Measurements from ENCODE around the gene PLP2. TPM values are rescaled to one million over a fixed set of nuclear protein-coding genes. Genes with fewer than 3 reads are reported as not detected.

PLP2 gene
- total and polyA plus RNA-seq, 2 of the 13 experiments (the other 11 are each of a cell fraction or from before 2014, with no cell fraction given): 0.40 to 3.6 TPM

- TF ChIP-seq, protein P1, sequence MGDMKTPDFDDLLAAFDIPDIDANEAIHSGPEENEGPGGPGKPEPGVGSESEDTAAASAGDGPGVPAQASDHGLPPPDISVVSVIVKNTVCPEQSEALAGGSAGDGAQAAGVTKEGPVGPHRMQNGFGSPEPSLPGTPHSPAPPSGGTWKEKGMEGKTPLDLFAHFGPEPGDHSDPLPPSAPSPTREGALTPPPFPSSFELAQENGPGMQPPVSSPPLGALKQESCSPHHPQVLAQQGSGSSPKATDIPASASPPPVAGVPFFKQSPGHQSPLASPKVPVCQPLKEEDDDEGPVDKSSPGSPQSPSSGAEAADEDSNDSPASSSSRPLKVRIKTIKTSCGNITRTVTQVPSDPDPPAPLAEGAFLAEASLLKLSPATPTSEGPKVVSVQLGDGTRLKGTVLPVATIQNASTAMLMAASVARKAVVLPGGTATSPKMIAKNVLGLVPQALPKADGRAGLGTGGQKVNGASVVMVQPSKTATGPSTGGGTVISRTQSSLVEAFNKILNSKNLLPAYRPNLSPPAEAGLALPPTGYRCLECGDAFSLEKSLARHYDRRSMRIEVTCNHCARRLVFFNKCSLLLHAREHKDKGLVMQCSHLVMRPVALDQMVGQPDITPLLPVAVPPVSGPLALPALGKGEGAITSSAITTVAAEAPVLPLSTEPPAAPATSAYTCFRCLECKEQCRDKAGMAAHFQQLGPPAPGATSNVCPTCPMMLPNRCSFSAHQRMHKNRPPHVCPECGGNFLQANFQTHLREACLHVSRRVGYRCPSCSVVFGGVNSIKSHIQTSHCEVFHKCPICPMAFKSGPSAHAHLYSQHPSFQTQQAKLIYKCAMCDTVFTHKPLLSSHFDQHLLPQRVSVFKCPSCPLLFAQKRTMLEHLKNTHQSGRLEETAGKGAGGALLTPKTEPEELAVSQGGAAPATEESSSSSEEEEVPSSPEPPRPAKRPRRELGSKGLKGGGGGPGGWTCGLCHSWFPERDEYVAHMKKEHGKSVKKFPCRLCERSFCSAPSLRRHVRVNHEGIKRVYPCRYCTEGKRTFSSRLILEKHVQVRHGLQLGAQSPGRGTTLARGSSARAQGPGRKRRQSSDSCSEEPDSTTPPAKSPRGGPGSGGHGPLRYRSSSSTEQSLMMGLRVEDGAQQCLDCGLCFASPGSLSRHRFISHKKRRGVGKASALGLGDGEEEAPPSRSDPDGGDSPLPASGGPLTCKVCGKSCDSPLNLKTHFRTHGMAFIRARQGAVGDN (CRISPR knock-in tag; IDR thresholded peaks at IDR 0.05): peak; percentile 88
- TF ChIP-seq ARID2 (CRISPR knock-in tag; IDR thresholded peaks at IDR 0.05; ENCODE audit: borderline replicate concordance): peak; percentile 71; the same call in 1 of the 2 replicates
- no peak for TF ChIP-seq ZSCAN30 (CRISPR knock-in tag; IDR thresholded peaks at IDR 0.05)
- TF ChIP-seq PPARG (CRISPR knock-in tag; conservative IDR thresholded peaks at IDR 0.05): 0 out of 2 replicates have a peak, but pooled peaks have one; percentile 36
- TF ChIP-seq ZNF800 (CRISPR knock-in tag; IDR thresholded peaks at IDR 0.05): 0 out of 2 replicates have a peak, but pooled peaks have one; percentile 41
- TF ChIP-seq SRF (IDR thresholded peaks at IDR 0.05; ENCODE audit: low read depth, low read length): no peak
- peak; percentile 82; the same call in 1 of the 2 replicates for TF ChIP-seq ZNF451 (CRISPR knock-in tag; IDR thresholded peaks at IDR 0.05)
- TF ChIP-seq XRCC5 (optimal IDR thresholded peaks at IDR 0.05; ENCODE audit: low read length): peak; percentile 90
- TF ChIP-seq LRRFIP1 (CRISPR knock-in tag; conservative IDR thresholded peaks at IDR 0.05): 0 out of 2 replicates have a peak, but pooled peaks have one; percentile 47
- TF ChIP-seq GABPA (IDR thresholded peaks at IDR 0.05; ENCODE audit: low read depth, low read length): no peak
- TF ChIP-seq GABPA (CRISPR knock-in tag; IDR thresholded peaks at IDR 0.05; ENCODE audit: low read depth): no peak
- no peak for TF ChIP-seq RORA (CRISPR knock-in tag; IDR thresholded peaks at IDR 0.05)
- TF ChIP-seq ZNF782 (CRISPR knock-in tag; IDR thresholded peaks at IDR 0.05; ENCODE audit: borderline replicate concordance): no peak
- TF ChIP-seq ZNF337 (CRISPR knock-in tag; IDR thresholded peaks at IDR 0.05; ENCODE audit: borderline replicate concordance, low read depth): no peak
- TF ChIP-seq ZSCAN20 (CRISPR knock-in tag; IDR thresholded peaks at IDR 0.05; ENCODE audit: borderline replicate concordance): peak; percentile 55; the same call in 1 of the 2 replicates
- TF ChIP-seq ZNF589 (CRISPR knock-in tag; conservative IDR thresholded peaks at IDR 0.05): peak; percentile 57; the same call in 1 of the 2 replicates
- TF ChIP-seq FOXA1 (IDR thresholded peaks at IDR 0.05): no peak
- no peak for TF ChIP-seq FOXA1 (CRISPR knock-in tag; IDR thresholded peaks at IDR 0.05)
- peak; percentile 57; the same call in 1 of the 2 replicates for TF ChIP-seq RAD21 (CRISPR knock-in tag; IDR thresholded peaks at IDR 0.05)
- no peak; the same call in 1 of the 2 replicates for TF ChIP-seq ZNF362 (CRISPR knock-in tag; IDR thresholded peaks at IDR 0.05; ENCODE audit: borderline replicate concordance)
Observed at GRCh38 chrX:49199906-49200771, 28.4 kb downstream of the PLP2 start, which contains the start of gene SYP (continued).
